Activated CD4-positive, alpha-beta T cell treated with anti-CD3 and anti-CD28 coated beads, Interleukin-2, Interleukin-6, amounts not matched to agents 100 ng/mL and 50 ng/mL, durations not matched to agents 16 hours and 8 hours (primary cell): Measurements from ENCODE around the gene LIPN.

Experiments used
- DNase-seq: peaks from one replicate; pipeline ENCODE4 v3.0.0-alpha.2; 2020

LIPN gene

DNA sequence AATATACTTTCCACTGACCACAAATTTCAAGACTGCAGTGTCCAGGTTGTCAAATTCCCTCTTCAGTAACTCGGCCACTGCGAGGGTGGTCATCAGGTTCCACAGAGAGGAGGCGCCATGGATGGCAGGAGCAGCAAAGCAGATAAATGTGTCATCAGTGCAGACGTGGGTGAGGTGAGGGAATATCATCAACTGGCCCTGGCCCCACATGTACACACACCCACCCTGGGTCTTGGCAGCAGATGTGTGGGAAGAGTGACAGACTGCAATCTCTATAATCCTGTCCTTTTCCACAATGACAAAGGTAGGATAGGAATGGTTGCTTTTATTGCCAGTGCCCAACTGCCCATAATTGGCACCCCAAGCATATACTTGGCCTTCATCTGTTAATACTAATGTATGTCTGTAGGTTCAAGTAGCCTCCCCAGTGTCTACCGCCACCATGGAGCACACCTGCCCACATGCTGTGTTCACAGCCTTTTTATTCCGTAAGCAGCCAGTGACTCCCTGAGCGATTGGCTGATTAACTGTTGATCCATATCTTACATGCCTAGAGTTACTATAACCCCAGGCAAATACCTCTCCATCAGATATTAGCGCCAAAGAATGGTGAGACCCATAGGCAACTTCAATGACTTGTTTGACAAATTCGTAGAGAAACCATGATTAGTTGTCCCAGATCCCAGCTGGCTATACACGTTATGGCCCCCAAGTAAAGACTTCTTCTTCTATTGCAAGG is 26.4 kb downstream of the LIPN start:
- no peak for DNase-seq

DNA sequence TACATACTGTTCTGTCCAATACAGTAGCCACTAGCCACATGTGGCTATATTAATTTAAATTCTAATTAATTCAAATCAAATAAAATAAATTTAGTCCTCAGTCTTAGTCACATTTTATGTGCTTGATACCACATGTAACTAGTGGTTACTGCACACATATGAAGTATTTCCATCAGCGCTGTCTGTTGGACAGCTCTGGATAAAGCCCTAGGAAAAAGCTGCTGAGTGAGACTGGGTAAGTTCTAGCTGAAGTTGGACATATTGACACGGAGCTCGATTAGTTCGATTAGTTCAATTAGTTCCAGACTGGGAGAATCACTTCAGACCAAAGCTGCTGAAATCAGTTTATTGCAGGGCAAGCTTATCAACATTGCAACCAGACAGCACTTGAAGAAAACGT is 27.6 kb downstream of the LIPN start:
- DNase-seq, result no peak

DNA sequence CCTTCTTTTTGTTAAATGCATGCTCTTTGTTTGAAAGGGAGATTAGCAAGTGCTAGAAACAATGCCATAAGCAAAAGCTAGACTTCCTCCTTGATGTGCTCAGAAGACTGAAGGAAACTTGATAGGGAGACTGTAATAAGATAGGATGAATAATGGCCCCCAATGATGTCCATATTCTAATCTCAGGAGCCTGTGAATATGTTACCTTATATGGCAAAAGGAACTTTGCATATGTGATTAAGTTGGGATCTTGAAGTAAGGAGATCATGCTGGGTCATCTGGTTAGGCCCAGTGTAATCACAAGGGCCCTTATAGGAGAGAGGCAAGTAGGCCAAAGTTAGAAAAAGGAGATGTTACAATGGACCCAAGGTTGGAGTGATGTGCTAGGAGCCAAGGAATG is 29.1 kb downstream of the LIPN start:
- DNase-seq, result no peak

DNA sequence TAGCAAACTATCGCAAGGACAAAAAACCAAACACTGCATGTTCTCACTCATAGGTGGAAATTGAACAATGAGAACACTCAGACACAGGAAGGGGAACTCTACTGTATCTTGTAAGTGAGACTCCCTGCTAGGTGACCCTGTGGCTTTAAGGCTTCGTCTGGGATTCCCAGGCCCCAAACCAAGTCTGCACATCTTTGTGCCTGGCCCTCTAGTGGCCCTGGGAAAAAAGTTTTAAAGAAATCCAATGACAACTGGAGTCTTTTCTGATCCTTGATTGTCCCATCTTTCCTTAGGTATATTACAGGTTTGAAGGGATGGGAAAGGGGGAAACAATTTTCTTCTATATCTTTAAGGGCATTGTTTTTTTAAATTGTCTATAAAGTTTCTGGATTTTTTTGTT is 32.1 kb downstream of the LIPN start:
- DNase-seq, result peak; percentile 18

DNA sequence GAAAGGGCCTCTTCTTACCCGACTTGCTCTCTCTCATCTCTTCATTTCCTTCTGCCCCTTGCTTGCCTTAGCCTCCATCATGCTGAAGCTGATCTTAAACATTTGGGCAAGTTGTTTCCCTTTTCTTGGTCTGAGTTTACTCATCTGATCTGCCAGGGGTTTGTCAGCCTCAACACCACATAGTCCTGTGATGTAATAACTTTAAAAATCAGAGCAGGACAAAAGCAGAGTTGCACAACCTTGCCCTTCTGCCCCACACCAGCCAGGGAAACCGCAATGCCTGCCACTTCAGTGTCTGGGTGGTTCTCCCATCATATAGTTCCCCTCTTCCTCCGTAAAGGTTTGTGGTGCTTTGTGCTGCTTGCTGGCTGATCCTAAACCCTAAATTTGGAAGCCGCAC is 32.8 kb downstream of the LIPN start:
- peak; percentile 56 for DNase-seq

GRCh38 chr10:88793712-88794299 is 34.0 kb downstream of the LIPN start:
- DNase-seq, result peak; percentile 71

GRCh38 chr10:88794731-88795130 is 34.9 kb downstream of the LIPN start:
- no peak for DNase-seq

- peak; percentile 57 for DNase-seq
Observed at GRCh38 chr10:88800152-88801125, 40.6 kb downstream of the LIPN start.

DNA sequence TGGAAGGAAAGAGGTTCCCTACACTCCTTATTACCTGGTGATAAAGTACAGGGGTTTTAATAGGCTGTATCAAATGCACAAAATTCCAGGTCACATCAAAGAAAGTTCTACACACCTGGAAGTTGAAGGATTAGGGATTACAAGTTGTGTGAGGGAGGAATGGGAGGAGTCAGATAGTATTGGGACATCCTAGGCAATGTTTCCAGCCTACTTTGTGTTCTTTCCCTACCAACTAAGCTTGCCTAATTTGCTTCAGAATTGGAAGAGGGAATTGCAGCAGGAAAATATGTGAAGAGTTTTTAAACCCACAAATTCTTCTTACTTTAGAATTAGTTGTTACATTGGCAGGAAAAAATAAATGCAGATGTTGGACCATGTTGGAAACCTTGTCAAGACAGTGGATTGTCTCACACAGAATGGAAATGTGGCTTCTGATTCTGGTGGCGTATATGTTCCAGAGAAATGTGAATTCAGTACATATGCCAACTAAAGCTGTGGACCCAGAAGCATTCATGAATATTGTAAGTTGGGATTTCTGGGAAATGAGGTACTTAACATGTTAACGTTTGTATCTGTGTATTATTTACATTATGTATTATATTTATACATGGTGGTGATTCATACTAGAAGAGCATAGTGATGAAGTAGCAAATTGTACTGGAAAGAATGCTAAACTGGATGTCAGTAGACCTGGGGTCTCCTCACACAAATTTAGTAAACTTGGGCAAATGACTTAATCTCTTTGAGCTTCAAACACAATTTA is 42.9 kb downstream of the LIPN start, which contains the start of gene LIPM:
Gene LIPM (plus strand): TSS at position 208 of the 763 bp plus-strand sequence. CDS start 167 bp downstream, at position 375.
- DNase-seq, result no peak

GRCh38 chr10:88803641-88804040 is 43.8 kb downstream of the LIPN start:
- DNase-seq, result no peak

DNA sequence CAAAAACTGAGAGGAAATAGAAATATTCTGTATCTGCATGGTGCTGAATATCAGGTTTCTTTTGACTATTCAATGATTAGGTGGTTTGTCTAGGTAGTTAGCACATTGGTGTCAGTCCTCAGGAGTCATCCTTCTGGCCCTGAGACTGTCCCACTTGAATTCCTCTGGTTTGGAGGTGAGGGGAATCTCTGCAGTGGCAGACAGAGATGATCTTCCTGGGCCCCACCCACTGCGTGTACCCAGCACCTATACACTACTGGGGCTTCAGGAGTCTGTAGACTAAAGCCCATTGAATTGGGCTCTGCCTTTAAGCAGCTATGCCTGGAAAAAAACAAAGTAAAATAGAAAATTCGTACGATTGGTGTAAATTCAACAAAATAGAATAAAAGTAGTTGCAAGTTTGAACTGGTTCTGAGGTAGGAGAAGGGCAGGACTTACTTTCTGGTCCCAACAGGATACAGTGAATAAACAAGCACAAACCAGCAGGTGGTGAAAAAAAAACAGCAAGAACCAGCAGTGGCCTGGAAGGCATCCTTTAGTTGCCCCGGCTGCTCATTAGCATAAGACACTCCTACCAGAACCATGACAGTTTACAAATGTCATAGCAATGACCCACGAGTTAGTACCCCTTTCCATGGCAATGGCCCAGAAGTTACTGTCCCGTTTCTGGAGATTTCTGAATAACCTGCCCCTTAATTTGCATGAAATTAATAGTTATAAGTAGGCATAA is 44.4 kb downstream of the LIPN start:
- DNase-seq, result no peak

DNA sequence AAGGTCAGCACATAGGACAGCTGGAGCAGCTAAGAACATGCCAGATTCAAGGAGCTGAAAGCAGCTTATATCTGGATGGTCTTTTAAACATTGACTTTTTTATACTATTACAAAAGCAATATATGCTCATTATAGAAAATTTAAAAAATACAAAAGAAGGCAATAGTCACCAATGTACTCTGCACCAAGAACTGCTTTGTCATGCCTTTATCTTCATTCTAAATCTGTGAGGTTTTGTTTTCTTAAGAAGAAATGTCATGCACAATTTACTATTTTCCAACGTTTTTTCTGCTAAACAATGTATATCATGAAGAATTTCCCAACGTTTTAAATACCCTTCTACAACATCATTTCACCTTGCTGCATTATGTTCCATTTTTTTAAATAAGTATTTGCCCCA is 45.5 kb downstream of the LIPN start:
- DNase-seq, result no peak

DNA sequence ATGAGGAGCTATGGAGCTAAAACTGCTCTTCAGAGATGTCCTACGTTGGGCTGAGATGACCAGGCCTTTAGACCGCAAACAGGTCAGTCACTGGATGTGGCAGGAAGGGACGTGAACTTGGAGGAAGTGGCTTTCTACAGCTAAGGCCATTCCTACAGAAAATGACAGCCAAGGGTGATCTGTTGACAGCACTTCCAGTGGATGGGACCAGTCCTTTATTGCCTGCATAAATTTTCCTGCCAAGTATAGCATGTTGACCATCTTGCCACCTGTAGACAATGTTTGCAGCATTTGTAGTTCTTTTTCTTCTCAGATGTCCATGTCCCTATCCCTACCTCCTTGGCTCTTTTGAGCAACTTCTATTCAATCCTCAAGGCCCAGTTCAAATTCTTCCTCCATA is 46.1 kb downstream of the LIPN start:
- DNase-seq, result no peak

DNA sequence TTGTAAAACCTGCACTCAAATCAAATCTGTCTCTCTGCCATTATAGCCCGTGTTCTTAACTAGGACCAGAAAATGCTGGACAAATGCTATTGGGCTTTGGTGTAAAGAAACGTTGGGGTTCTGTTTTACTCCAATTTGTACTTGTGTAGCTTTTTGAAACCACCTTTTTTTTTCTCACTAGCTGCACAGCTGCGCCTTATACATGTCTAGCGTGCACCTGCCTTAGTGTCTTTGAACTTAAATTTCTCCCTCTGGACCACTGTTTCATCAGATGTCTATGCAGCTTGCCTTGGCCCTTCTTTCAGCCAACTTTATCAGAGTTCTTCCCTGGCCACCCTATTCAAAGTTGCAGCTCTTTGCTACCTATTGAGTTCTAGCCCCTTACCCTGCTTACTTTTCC is 49.8 kb downstream of the LIPN start:
- no peak for DNase-seq

- DNase-seq, result peak; percentile 70
Observed at GRCh38 chr10:88810196-88810961, 50.6 kb downstream of the LIPN start.

DNA sequence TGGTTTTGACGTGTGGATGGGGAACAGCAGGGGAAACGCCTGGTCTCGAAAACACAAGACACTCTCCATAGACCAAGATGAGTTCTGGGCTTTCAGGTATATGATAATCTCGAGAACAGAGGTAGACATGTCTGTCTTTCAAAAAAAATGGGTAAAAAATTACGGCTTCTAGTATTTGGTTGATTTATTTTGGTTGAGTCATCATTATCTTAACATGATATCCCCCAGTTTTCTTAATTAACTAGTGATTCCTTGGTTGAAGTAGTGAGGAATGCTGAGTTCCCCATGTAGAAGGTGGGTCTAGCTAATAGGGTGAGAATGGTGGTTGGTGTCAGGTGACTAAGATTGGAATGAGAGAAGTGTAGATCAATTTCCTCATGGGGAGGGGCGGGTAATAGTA is 53.4 kb downstream of the LIPN start:
- no peak for DNase-seq

GRCh38 chr10:88819290-88819689 is 59.5 kb downstream of the LIPN start:
- DNase-seq, result no peak

- no peak for DNase-seq
Observed at GRCh38 chr10:88820748-88821401, 61.1 kb downstream of the LIPN start.

DNA sequence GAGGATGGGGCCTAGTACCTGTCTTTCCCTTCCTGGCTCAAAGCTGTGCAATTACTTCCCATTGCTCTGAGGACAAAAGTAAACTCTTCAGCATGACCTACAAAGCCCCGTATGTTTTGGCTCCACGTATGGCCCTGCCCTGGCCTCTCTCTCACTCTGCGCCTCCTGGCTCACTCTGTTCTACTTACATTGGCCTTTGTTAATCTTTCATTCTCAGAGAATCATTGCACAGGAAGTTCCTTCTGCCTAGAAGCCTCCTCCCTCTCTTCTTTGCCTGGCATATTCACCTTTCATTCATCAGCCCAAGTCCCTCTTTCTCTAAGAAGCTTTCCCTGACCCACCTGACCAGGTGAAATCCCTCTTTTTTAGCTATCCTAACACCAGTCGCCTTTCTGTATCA is 66.6 kb downstream of the LIPN start:
- no peak for DNase-seq

- DNase-seq, result peak; percentile 21
Observed at GRCh38 chr10:88827671-88828070, 67.9 kb downstream of the LIPN start.

GRCh38 chr10:88828310-88828709 is 68.5 kb downstream of the LIPN start:
- no peak for DNase-seq
